ENCODE measurements around the gene SPRR3. TPM values are rescaled to one million over a fixed set of nuclear protein-coding genes. Genes with fewer than 3 reads are reported as not detected.

The SPRR3 gene
- total RNA-seq, 1 donor from 2014 or later = 3.0 TPM

DNA sequence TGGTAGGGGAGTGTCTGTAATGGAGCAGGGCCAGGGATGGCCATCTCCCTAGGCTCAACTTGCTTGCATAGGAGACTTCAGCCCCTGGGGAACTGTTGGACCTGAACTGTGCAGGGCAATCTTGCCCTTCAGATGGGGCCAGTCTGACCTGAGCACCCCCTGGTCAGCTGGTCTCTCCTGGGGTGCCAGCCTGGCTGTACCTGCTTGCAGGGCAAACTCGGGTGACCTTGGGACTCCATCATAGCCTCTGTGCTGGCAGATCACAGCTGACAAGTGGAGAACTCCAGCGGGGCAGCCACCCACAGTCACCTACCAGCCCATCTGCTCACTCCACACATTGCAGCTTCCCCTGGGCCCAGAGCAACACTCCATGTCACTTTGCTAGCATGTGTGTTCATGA is 47.7 kb downstream of the SPRR3 start:
- no peaks in the 10 kb centered on the region for H3K4me1 Mint-ChIP-seq (ENCODE audit: low read depth, unreplicated experiment)
- no peaks in the 10 kb centered on the region for H3K79me2 ChIP-seq (ENCODE audit: insufficient read depth, low read length)
- H4K20me1 ChIP-seq (ENCODE audit: insufficient read depth, low read length) = no peaks in the 10 kb centered on the region
- H3K27ac Mint-ChIP-seq (ENCODE audit: unreplicated experiment) = no peak overlapping the region
- no peaks in the 10 kb centered on the region for H3K36me3 Mint-ChIP-seq (ENCODE audit: low read depth, unreplicated experiment)
- H3K27me3 Mint-ChIP-seq (ENCODE audit: low read depth, unreplicated experiment) = peaks cover 11% of the 10 kb centered on the region
- no peak for DNase-seq (ENCODE audit: low read depth)
- H3K27ac ChIP-seq (ENCODE audit: low read depth, low read length) = no peak overlapping the region
- H3K4me3 Mint-ChIP-seq (ENCODE audit: unreplicated experiment) = no peak overlapping the region
- H3K4me3 ChIP-seq (ENCODE audit: insufficient read depth, low read depth, low read length) = no peak overlapping the region
- no peak overlapping the region for H2AFZ ChIP-seq (ENCODE audit: low read depth, low read length)
- no peaks in the 10 kb centered on the region for H3K9me3 Mint-ChIP-seq (ENCODE audit: unreplicated experiment)
- H3K4me1 ChIP-seq (ENCODE audit: insufficient read depth, low read length) = no peaks in the 10 kb centered on the region
- TF ChIP-seq EZH2 (IDR thresholded peaks at IDR 0.05; ENCODE audit: insufficient read depth, low read length) = no peak
- TF ChIP-seq, protein P1, sequence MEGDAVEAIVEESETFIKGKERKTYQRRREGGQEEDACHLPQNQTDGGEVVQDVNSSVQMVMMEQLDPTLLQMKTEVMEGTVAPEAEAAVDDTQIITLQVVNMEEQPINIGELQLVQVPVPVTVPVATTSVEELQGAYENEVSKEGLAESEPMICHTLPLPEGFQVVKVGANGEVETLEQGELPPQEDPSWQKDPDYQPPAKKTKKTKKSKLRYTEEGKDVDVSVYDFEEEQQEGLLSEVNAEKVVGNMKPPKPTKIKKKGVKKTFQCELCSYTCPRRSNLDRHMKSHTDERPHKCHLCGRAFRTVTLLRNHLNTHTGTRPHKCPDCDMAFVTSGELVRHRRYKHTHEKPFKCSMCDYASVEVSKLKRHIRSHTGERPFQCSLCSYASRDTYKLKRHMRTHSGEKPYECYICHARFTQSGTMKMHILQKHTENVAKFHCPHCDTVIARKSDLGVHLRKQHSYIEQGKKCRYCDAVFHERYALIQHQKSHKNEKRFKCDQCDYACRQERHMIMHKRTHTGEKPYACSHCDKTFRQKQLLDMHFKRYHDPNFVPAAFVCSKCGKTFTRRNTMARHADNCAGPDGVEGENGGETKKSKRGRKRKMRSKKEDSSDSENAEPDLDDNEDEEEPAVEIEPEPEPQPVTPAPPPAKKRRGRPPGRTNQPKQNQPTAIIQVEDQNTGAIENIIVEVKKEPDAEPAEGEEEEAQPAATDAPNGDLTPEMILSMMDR (IDR thresholded peaks at IDR 0.05; ENCODE audit: insufficient read depth, low read depth, low read length) = no peak
- no peak for FAIRE-seq
- no peaks in the 10 kb centered on the region for H3K9me3 ChIP-seq (ENCODE audit: insufficient read depth, low read depth, low read length)
- H3K4me2 ChIP-seq (ENCODE audit: low read length) = no peak overlapping the region
- H3K36me3 ChIP-seq (ENCODE audit: insufficient read depth, low read length) = no peaks in the 10 kb centered on the region
- H3K9ac ChIP-seq (ENCODE audit: low read length) = no peak overlapping the region
- no peaks in the 10 kb centered on the region for H3K27me3 ChIP-seq (ENCODE audit: insufficient read depth, low read length)

Other genes with a start within 250 kb of the SPRR3 start
- gene KPRP, start 243.7 kb upstream of the SPRR3 start, total RNA-seq = not detected in 2 replicates
- gene LCE1F, start 226.6 kb upstream of the SPRR3 start, total RNA-seq = not detected in 2 replicates
- not detected in 2 replicates for gene LCE1E, start 215.5 kb upstream of the SPRR3 start, total RNA-seq
- not detected in 2 replicates for gene LCE1D, start 205.0 kb upstream of the SPRR3 start, total RNA-seq
- not detected in 2 replicates for gene LCE1C, start 195.1 kb upstream of the SPRR3 start, total RNA-seq
- not detected in 2 replicates for gene LCE1B, start 189.8 kb upstream of the SPRR3 start, total RNA-seq
- not detected in 2 replicates for gene LCE1A, start 174.3 kb upstream of the SPRR3 start, total RNA-seq
- not detected in 2 replicates for gene LCE6A, start 158.9 kb upstream of the SPRR3 start, total RNA-seq
- not detected in 2 replicates for gene LCE7A, start 141.8 kb upstream of the SPRR3 start, total RNA-seq
- not detected in 2 replicates for gene SMCP, start 123.4 kb upstream of the SPRR3 start, total RNA-seq
- 0.16 TPM in 1 of 2 replicates, not detected in the other for gene IVL, start 93.2 kb upstream of the SPRR3 start, total RNA-seq
- not detected in 2 replicates for gene SPRR5, start 54.5 kb upstream of the SPRR3 start, total RNA-seq
- not detected in 2 replicates for gene SPRR4, start 31.1 kb upstream of the SPRR3 start, total RNA-seq
- gene SPRR1A, start 17.7 kb upstream of the SPRR3 start, total RNA-seq = not detected in 2 replicates
- gene SPRR1B, start 29.5 kb downstream of the SPRR3 start, total RNA-seq = 0.39 and 0.50 TPM in 2 replicates
- 0.57 TPM in 1 of 2 replicates, not detected in the other for gene SPRR2D, start 39.4 kb downstream of the SPRR3 start, total RNA-seq
- not detected in 2 replicates for gene SPRR2A, start 55.8 kb downstream of the SPRR3 start, total RNA-seq
- not detected in 2 replicates for gene SPRR2B, start 69.9 kb downstream of the SPRR3 start, total RNA-seq
- not detected in 2 replicates for gene SPRR2E, start 92.8 kb downstream of the SPRR3 start, total RNA-seq
- not detected in 2 replicates for gene SPRR2F, start 111.8 kb downstream of the SPRR3 start, total RNA-seq
- not detected in 2 replicates for gene SPRR2G, start 149.1 kb downstream of the SPRR3 start, total RNA-seq
- not detected in 2 replicates for gene LELP1, start 201.7 kb downstream of the SPRR3 start, total RNA-seq
- gene PRR9, start 215.8 kb downstream of the SPRR3 start, total RNA-seq = 0.52 and 0.55 TPM in 2 replicates